ENCODE measurements around the gene LRRC10. TPM values are rescaled to one million over a fixed set of nuclear protein-coding genes. Genes with fewer than 3 reads are reported as not detected.
A peak's percentile ranks its signal among the peaks of the same experiment; 100 is the strongest.

Gene LRRC10
- total and polyA plus RNA-seq, 2 experiments from 2014 or later, result not detected

GRCh38 chr12:69583203-69583602 lies 27.5 kb downstream of the LRRC10 start:
- Histone ChIP-seq H3K27me3 (replicated peaks; ENCODE audit: insufficient read depth) (no peaks in the 10 kb centered on the region), H3K4me2 (ENCODE audit: unreplicated experiment) (no peak overlapping the region), H3K4me3 (no peak overlapping the region), H4K20me1 (ENCODE audit: insufficient read depth) (no peaks in the 10 kb centered on the region), H3K9me2 (ENCODE audit: insufficient read depth) (no peaks in the 10 kb centered on the region), H3K27ac (no peak overlapping the region), H3F3A (ENCODE audit: insufficient read depth) (no peaks in the 10 kb centered on the region), H3K9ac (no peak overlapping the region), H2AFZ (no peak overlapping the region), H3K79me2 (ENCODE audit: insufficient read depth) (peaks cover 28% of the 10 kb centered on the region), H3K9me3 (ENCODE audit: low read depth) (no peaks in the 10 kb centered on the region), H3K36me3 (ENCODE audit: low read depth) (peaks cover 17% of the 10 kb centered on the region), H3K4me1 (ENCODE audit: insufficient read depth) (peaks cover 17% of the 10 kb centered on the region)
- peak; percentile 19 for DNase-seq
- in situ Hi-C loops (cut with MboI), result no loop called here
- TF ChIP-seq EZH2 (IDR thresholded peaks at IDR 0.05; ENCODE audit: insufficient read depth, poor library complexity, severe bottlenecking) (no peak), EZH2phosphoT487 (IDR thresholded peaks at IDR 0.05; ENCODE audit: insufficient read depth, low read depth) (no peak)

DNA sequence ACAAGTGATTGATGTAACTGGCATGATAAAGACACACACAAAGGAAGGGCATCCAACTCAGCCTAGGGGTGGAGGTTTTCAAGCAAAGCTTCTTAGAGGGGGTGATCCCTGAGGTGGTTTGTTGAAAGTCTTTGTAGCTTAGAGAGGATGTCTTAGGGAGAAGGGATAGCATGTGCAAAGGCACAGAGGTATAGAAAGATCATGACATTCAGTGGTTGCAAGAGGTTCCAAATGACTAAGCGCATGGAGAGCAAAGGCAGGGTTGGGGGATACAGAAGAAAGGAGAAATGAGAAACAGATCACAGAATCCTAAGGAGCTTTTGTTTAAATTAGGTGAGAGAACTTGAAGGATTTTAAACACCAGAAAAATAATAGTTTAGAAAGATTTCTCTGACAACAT lies 30.6 kb downstream of the LRRC10 start:
- H3K4me1 ChIP-seq (ENCODE audit: insufficient read depth), result peaks cover 12% of the 10 kb centered on the region
- H2AFZ ChIP-seq, result no peak overlapping the region
- 94 to 100% methylated on average over 1 of the region's 1 CpG for WGBS, 2 experiments (ENCODE audit: low coverage in 1 of 2, low lambda C conversion rate in 2 of 2, missing lambda C conversion rate in 2 of 2)
- H3K4me3 ChIP-seq, result no peak overlapping the region
- no peaks in the 10 kb centered on the region for H3K27me3 ChIP-seq (replicated peaks; ENCODE audit: insufficient read depth)
- H3K9me2 ChIP-seq (ENCODE audit: insufficient read depth), result no peaks in the 10 kb centered on the region
- no peaks in the 10 kb centered on the region; the same call in 1 of the 2 replicates for H3F3A ChIP-seq (ENCODE audit: insufficient read depth)
- H3K36me3 ChIP-seq (ENCODE audit: low read depth), result peaks cover 18% of the 10 kb centered on the region; the same call in 1 of the 2 replicates
- H3K9ac ChIP-seq, result no peak overlapping the region
- in situ Hi-C loops (cut with MboI), result no loop called here
- H4K20me1 ChIP-seq (ENCODE audit: insufficient read depth), result no peaks in the 10 kb centered on the region
- no peaks in the 10 kb centered on the region for H3K9me3 ChIP-seq (ENCODE audit: low read depth)
- DNase-seq, result no peak
- H3K4me2 ChIP-seq (ENCODE audit: unreplicated experiment), result no peak overlapping the region
- H3K79me2 ChIP-seq (ENCODE audit: insufficient read depth), result 0 out of 2 replicates have a peak, but pooled peaks cover 18% of the 10 kb centered on the region
- TF ChIP-seq EZH2 (IDR thresholded peaks at IDR 0.05; ENCODE audit: insufficient read depth, poor library complexity, severe bottlenecking) (no peak), EZH2phosphoT487 (IDR thresholded peaks at IDR 0.05; ENCODE audit: insufficient read depth, low read depth) (no peak)
- no peak overlapping the region for H3K27ac ChIP-seq

DNA sequence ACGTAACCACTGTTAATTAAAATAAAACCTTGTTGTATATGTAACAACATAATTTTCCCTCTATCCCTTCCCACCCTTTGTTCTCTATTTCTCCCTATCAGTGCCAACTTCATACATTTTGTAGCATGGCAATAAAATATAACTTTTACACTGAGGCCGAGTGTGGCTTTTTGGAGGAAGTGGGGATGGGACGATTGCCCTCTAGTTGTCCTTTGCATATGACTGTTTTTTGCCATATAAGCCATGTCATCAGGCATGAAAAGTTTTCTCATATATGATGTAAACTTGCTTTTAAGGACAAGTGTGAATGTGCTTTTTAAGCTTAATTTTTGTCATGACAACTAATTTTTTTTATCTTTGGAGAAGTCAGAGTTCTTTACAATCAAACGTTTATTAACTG lies 31.7 kb downstream of the LRRC10 start:
- Histone ChIP-seq H4K20me1 (ENCODE audit: insufficient read depth) (no peaks in the 10 kb centered on the region), H3K27me3 (replicated peaks; ENCODE audit: insufficient read depth) (no peaks in the 10 kb centered on the region), H3F3A (ENCODE audit: insufficient read depth) (no peaks in the 10 kb centered on the region; the same call in 1 of the 2 replicates), H3K27ac (no peak overlapping the region), H3K36me3 (ENCODE audit: low read depth) (peaks cover 28% of the 10 kb centered on the region), H3K4me1 (ENCODE audit: insufficient read depth) (peaks cover 8% of the 10 kb centered on the region), H3K9me3 (ENCODE audit: low read depth) (no peaks in the 10 kb centered on the region), H2AFZ (no peak overlapping the region), H3K9me2 (ENCODE audit: insufficient read depth) (no peaks in the 10 kb centered on the region), H3K4me3 (no peak overlapping the region), H3K9ac (no peak overlapping the region), H3K79me2 (ENCODE audit: insufficient read depth) (0 out of 2 replicates have a peak, but pooled peaks cover 18% of the 10 kb centered on the region), H3K4me2 (ENCODE audit: unreplicated experiment) (no peak overlapping the region)
- no peak for DNase-seq
- no peak for TF ChIP-seq EZH2phosphoT487 (IDR thresholded peaks at IDR 0.05; ENCODE audit: insufficient read depth, low read depth)
- no peak for TF ChIP-seq EZH2 (IDR thresholded peaks at IDR 0.05; ENCODE audit: insufficient read depth, poor library complexity, severe bottlenecking)
- in situ Hi-C loops (cut with MboI), result loop anchor here (10.0 kb wide), 1 partner anchor 174 kb away; no protein-coding TSS in a partner anchor
- 75 to 80% methylated on average over 4 of the region's 4 CpGs for WGBS, 2 experiments (ENCODE audit: low coverage in 1 of 2, low lambda C conversion rate in 2 of 2, missing lambda C conversion rate in 2 of 2)

- no peak for TF ChIP-seq EZH2 (IDR thresholded peaks at IDR 0.05; ENCODE audit: insufficient read depth, poor library complexity, severe bottlenecking)
- TF ChIP-seq EZH2phosphoT487 (IDR thresholded peaks at IDR 0.05; ENCODE audit: insufficient read depth, low read depth), result no peak
- 93 to 97% methylated on average over 2 of the region's 2 CpGs for WGBS, 2 experiments (ENCODE audit: low coverage in 1 of 2, low lambda C conversion rate in 2 of 2, missing lambda C conversion rate in 2 of 2)
Measured at GRCh38 chr12:69578283-69578682, 32.4 kb downstream of the LRRC10 start.

More at GRCh38 chr12:69578283-69578682, 32.4 kb downstream of the LRRC10 start:
- Histone ChIP-seq H4K20me1 (ENCODE audit: insufficient read depth) (no peaks in the 10 kb centered on the region), H3K4me1 (ENCODE audit: insufficient read depth) (peaks cover 8% of the 10 kb centered on the region), H3K9me3 (ENCODE audit: low read depth) (no peaks in the 10 kb centered on the region), H2AFZ (no peak overlapping the region), H3F3A (ENCODE audit: insufficient read depth) (no peaks in the 10 kb centered on the region; the same call in 1 of the 2 replicates), H3K27ac (no peak overlapping the region), H3K4me3 (no peak overlapping the region), H3K79me2 (ENCODE audit: insufficient read depth) (0 out of 2 replicates have a peak, but pooled peaks cover 18% of the 10 kb centered on the region), H3K4me2 (ENCODE audit: unreplicated experiment) (no peak overlapping the region), H3K36me3 (ENCODE audit: low read depth) (peaks cover 33% of the 10 kb centered on the region), H3K9ac (no peak overlapping the region), H3K27me3 (replicated peaks; ENCODE audit: insufficient read depth) (no peaks in the 10 kb centered on the region), H3K9me2 (ENCODE audit: insufficient read depth) (no peaks in the 10 kb centered on the region)
- in situ Hi-C loops (cut with MboI), result loop anchor here (10.0 kb wide), 1 partner anchor 173 kb away; no protein-coding TSS in a partner anchor
- no peak for DNase-seq
